HPDE6-E6E7 (cell line): ENCODE data around the gene PEF1.

Experiments
- DNase-seq: peaks from one replicate; pipeline ENCODE4 v3.0.0; 2011; ENCODE audit warnings: missing footprints; ENCODE audit errors: extremely low spot score

PEF1 gene

GRCh38 chr1:31644560-31645273 lies at the start of gene PEF1:
Gene PEF1 (minus strand): TSS chr1:31644876. CDS start chr1:31644864, 12 bp downstream.
- DNase-seq: peak; percentile 97

- DNase-seq: no peak
These were observed 48.6 kb upstream of the PEF1 start for GRCh38 chr1:31693231-31693630.

- no peak for DNase-seq
These were observed 47.3 kb upstream of the PEF1 start for GRCh38 chr1:31691951-31692350.

- no peak for DNase-seq
These were observed 46.8 kb upstream of the PEF1 start for GRCh38 chr1:31691446-31691845.

GRCh38 chr1:31690921-31691320 lies 46.2 kb upstream of the PEF1 start:
- no peak for DNase-seq

GRCh38 chr1:31689854-31690253 lies 45.2 kb upstream of the PEF1 start:
- DNase-seq: peak; percentile 96

GRCh38 chr1:31689379-31689778 lies 44.7 kb upstream of the PEF1 start:
- no peak for DNase-seq

- DNase-seq: no peak
These were observed 43.7 kb upstream of the PEF1 start for GRCh38 chr1:31688233-31688918.

GRCh38 chr1:31687601-31688000 lies 42.9 kb upstream of the PEF1 start:
- no peak for DNase-seq

GRCh38 chr1:31685795-31686194 lies 41.1 kb upstream of the PEF1 start:
- DNase-seq: no peak

GRCh38 chr1:31683997-31684396 lies 39.3 kb upstream of the PEF1 start:
- no peak for DNase-seq

- no peak for DNase-seq
These were observed 36.7 kb upstream of the PEF1 start for GRCh38 chr1:31681415-31681814.

- no peak for DNase-seq
These were observed 35.1 kb upstream of the PEF1 start for GRCh38 chr1:31679676-31680230.

GRCh38 chr1:31679091-31679490 lies 34.4 kb upstream of the PEF1 start:
- no peak for DNase-seq

GRCh38 chr1:31678681-31679080 lies 34.0 kb upstream of the PEF1 start:
- no peak for DNase-seq

GRCh38 chr1:31677949-31678348 lies 33.3 kb upstream of the PEF1 start:
- DNase-seq: no peak

- no peak for DNase-seq
These were observed 32.7 kb upstream of the PEF1 start for GRCh38 chr1:31677401-31677800.

GRCh38 chr1:31675756-31676155 lies 31.1 kb upstream of the PEF1 start:
- DNase-seq: no peak

- no peak for DNase-seq
These were observed 30.5 kb upstream of the PEF1 start for GRCh38 chr1:31675161-31675560.

- DNase-seq: no peak
These were observed 29.9 kb upstream of the PEF1 start for GRCh38 chr1:31674626-31675025.

- no peak for DNase-seq
These were observed 28.8 kb upstream of the PEF1 start for GRCh38 chr1:31673433-31673832.

- no peak for DNase-seq
These were observed 28.3 kb upstream of the PEF1 start for GRCh38 chr1:31672986-31673385.

- no peak for DNase-seq
These were observed 27.0 kb upstream of the PEF1 start for GRCh38 chr1:31671561-31672201.
